ENCODE data around the gene SLC18B1. TPM values are rescaled to one million over a fixed set of nuclear protein-coding genes. Genes with fewer than 3 reads are reported as not detected.

SLC18B1 gene
- total and polyA plus RNA-seq, 2 of the 8 experiments (the other 6 are each of a cell fraction or from before 2014, with no cell fraction given), result 17.2 to 23.4 TPM

- TF ChIP-seq CHD7 (IDR thresholded peaks at IDR 0.05; ENCODE audit: insufficient replicate concordance, low read length) (no peak), POU5F1 (IDR thresholded peaks at IDR 0.05; ENCODE audit: low read depth, low read length) (no peak), RAD21 (IDR thresholded peaks at IDR 0.05 in 1 of 2, conservative IDR thresholded peaks at IDR 0.05 in 1 of 2; ENCODE audit: low read depth in 2 of 2, low read length in 2 of 2) (peak in 1 of 2 experiments; percentile 22; a peak in 1 of 4 replicates), SIN3A (conservative IDR thresholded peaks at IDR 0.05 in 1 of 2, IDR thresholded peaks at IDR 0.05 in 1 of 2; ENCODE audit: low read depth in 1 of 2, low read length in 2 of 2) (no peak), TAF7 (optimal IDR thresholded peaks at IDR 0.05; ENCODE audit: borderline replicate concordance, low read depth, low read length) (no peak), CHD1 (IDR thresholded peaks at IDR 0.05; ENCODE audit: low read depth, low read length) (no peak)
Measured at GRCh38 chr6:132780770-132781371, 17.6 kb downstream of the SLC18B1 start (continued).

All from H1 (cell line).